Measurements from ENCODE around the gene CALY.

The CALY gene

DNA sequence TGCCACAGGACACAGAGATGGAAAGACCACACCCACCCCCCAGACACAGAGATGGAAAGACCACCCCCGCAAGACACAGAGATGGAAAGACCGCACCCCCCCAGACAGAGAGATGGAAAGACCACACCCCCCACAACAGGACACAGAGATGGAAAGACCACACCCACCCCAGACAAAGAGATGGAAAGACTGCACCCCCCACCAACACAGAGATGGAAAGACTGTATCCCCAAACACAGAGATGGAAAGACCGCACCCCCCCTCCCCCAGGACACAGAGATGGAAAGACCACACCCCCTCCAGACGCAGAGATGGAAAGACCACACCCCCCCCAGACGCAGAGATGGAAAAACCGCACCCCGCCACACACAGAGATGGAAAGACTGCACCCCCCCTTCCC, 20.0 kb downstream of the CALY start:
- H3K27me3 ChIP-seq (ENCODE audit: insufficient read depth, low read length) = no peaks in the 10 kb centered on the region
- H3K79me2 ChIP-seq (ENCODE audit: control insufficient read depth, insufficient read depth, low read length, unreplicated experiment) = no peaks in the 10 kb centered on the region

DNA sequence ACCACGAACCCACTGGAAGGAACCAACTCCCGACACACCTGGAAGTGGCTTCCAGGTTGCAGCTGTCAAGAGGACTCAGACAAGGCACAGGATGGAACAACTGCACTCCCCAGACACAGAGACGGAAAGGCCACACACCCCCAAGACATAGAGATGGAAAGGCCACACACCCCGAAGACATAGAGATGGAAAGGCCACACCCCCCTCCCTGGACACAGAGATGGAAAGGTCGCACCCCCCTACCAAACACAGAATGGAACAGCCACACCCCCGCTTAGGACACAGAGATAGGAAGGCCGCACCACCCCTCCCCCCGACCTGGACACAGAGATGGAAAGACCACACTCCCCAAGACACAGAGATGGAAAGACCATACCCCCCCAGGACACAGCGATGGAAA, 20.4 kb downstream of the CALY start:
- no peaks in the 10 kb centered on the region for H3K4me1 ChIP-seq (ENCODE audit: control insufficient read depth, insufficient read depth, low read length, unreplicated experiment)
- H3K27me3 ChIP-seq (ENCODE audit: insufficient read depth, low read length) = no peaks in the 10 kb centered on the region
- no peak overlapping the region for H3K4me3 ChIP-seq (ENCODE audit: low read depth, low read length)
- no peaks in the 10 kb centered on the region for H3K79me2 ChIP-seq (ENCODE audit: control insufficient read depth, insufficient read depth, low read length, unreplicated experiment)
- H2AFZ ChIP-seq (ENCODE audit: low read length, unreplicated experiment) = no peak overlapping the region
- no peaks in the 10 kb centered on the region for H3K36me3 ChIP-seq (ENCODE audit: insufficient read depth, low read length)
- H3K27ac ChIP-seq (ENCODE audit: low read depth, low read length) = no peak overlapping the region

More for the DNA sequence above, 20.0 kb downstream of the CALY start:
- Histone ChIP-seq H3K27ac (ENCODE audit: low read depth, low read length) (no peak overlapping the region), H3K4me3 (ENCODE audit: low read depth, low read length) (no peak overlapping the region), H3K4me1 (ENCODE audit: control insufficient read depth, insufficient read depth, low read length, unreplicated experiment) (no peaks in the 10 kb centered on the region), H2AFZ (ENCODE audit: low read length, unreplicated experiment) (no peak overlapping the region), H3K36me3 (ENCODE audit: insufficient read depth, low read length) (no peaks in the 10 kb centered on the region)

DNA sequence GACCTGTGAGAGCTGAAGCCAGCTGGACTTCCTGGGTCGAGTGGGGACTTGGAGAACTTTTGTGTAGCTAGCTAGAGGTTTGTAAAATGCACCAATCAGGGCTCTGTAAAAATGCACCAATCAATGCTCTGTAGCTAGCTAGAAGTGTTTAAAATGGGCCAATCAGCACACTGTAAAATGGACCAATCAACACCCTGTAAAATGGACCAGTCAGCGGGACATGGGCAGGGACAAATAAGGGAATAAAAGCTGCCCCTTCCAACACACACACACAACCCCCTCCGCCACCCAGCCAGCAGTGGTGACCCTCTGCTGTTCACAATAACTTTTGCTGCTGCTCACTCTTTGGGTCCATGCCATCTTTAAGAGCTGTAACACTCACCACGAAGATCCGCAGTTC, 20.8 kb downstream of the CALY start:
- Histone ChIP-seq H2AFZ (ENCODE audit: low read length, unreplicated experiment) (no peak overlapping the region), H3K36me3 (ENCODE audit: insufficient read depth, low read length) (no peaks in the 10 kb centered on the region), H3K79me2 (ENCODE audit: control insufficient read depth, insufficient read depth, low read length, unreplicated experiment) (no peaks in the 10 kb centered on the region), H3K27ac (ENCODE audit: low read depth, low read length) (no peak overlapping the region), H3K4me1 (ENCODE audit: control insufficient read depth, insufficient read depth, low read length, unreplicated experiment) (no peaks in the 10 kb centered on the region), H3K27me3 (ENCODE audit: insufficient read depth, low read length) (no peaks in the 10 kb centered on the region), H3K4me3 (ENCODE audit: low read depth, low read length) (no peak overlapping the region)

DNA sequence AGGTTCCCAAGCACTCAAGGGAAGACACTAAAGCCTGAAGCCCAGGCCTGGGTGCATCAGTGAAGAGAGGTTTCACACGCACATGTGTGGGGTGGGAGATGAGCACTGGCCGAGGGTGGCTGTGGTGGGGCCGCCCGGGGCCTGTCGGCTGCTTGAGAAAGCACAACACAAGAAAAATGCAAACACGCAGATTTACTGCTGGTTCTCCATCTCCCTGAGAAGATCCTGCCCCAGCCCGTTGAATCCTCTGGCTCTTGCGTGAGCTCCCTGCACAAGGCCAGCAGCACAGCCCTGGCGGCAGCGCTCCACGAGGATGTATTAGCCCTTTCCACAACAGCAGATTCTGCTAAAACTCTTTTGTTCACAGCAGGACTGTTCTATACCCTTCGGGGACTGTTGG, 21.8 kb downstream of the CALY start:
- Histone ChIP-seq H3K79me2 (ENCODE audit: control insufficient read depth, insufficient read depth, low read length, unreplicated experiment) (no peaks in the 10 kb centered on the region), H3K27me3 (ENCODE audit: insufficient read depth, low read length) (no peaks in the 10 kb centered on the region), H3K4me1 (ENCODE audit: control insufficient read depth, insufficient read depth, low read length, unreplicated experiment) (no peaks in the 10 kb centered on the region), H2AFZ (ENCODE audit: low read length, unreplicated experiment) (no peak overlapping the region), H3K4me3 (ENCODE audit: low read depth, low read length) (no peak overlapping the region), H3K36me3 (ENCODE audit: insufficient read depth, low read length) (peaks cover 3% of the 10 kb centered on the region; the same call in 1 of the 2 replicates), H3K27ac (ENCODE audit: low read depth, low read length) (no peak overlapping the region)

- H3K79me2 ChIP-seq (ENCODE audit: control insufficient read depth, insufficient read depth, low read length, unreplicated experiment) = peaks cover 2% of the 10 kb centered on the region
- H2AFZ ChIP-seq (ENCODE audit: low read length, unreplicated experiment) = no peak overlapping the region
- no peak overlapping the region for H3K27ac ChIP-seq (ENCODE audit: low read depth, low read length)
- H3K27me3 ChIP-seq (ENCODE audit: insufficient read depth, low read length) = no peaks in the 10 kb centered on the region
- H3K36me3 ChIP-seq (ENCODE audit: insufficient read depth, low read length) = peaks cover 3% of the 10 kb centered on the region; the same call in 1 of the 2 replicates
- H3K4me3 ChIP-seq (ENCODE audit: low read depth, low read length) = no peak overlapping the region
- H3K4me1 ChIP-seq (ENCODE audit: control insufficient read depth, insufficient read depth, low read length, unreplicated experiment) = no peaks in the 10 kb centered on the region
These were observed 23.5 kb downstream of the CALY start for GRCh38 chr10:133313192-133313591.

DNA sequence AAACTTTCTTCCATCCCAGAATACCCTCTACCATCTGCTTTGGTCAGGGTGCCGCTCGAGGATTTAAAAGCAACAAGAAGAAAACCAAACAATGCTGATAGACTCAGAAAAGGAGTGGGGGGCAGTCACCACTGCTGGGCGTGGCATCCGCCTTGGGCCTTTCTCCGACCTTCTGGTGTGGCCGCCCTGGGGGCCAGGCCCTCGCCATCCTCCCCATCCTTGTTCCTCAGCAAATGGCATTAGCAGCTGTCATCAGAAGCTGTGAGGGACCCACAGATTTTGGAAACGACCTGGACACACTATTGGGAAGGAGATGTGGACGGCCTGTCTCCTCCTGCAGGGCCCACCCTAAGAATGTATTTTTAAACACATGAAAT, 23.9 kb downstream of the CALY start:
- Histone ChIP-seq H2AFZ (ENCODE audit: low read length, unreplicated experiment) (no peak overlapping the region), H3K36me3 (ENCODE audit: insufficient read depth, low read length) (peaks cover 3% of the 10 kb centered on the region; the same call in 1 of the 2 replicates), H3K4me3 (ENCODE audit: low read depth, low read length) (no peak overlapping the region), H3K79me2 (ENCODE audit: control insufficient read depth, insufficient read depth, low read length, unreplicated experiment) (peaks cover 7% of the 10 kb centered on the region), H3K4me1 (ENCODE audit: control insufficient read depth, insufficient read depth, low read length, unreplicated experiment) (no peaks in the 10 kb centered on the region), H3K27me3 (ENCODE audit: insufficient read depth, low read length) (no peaks in the 10 kb centered on the region), H3K27ac (ENCODE audit: low read depth, low read length) (no peak overlapping the region)

DNA sequence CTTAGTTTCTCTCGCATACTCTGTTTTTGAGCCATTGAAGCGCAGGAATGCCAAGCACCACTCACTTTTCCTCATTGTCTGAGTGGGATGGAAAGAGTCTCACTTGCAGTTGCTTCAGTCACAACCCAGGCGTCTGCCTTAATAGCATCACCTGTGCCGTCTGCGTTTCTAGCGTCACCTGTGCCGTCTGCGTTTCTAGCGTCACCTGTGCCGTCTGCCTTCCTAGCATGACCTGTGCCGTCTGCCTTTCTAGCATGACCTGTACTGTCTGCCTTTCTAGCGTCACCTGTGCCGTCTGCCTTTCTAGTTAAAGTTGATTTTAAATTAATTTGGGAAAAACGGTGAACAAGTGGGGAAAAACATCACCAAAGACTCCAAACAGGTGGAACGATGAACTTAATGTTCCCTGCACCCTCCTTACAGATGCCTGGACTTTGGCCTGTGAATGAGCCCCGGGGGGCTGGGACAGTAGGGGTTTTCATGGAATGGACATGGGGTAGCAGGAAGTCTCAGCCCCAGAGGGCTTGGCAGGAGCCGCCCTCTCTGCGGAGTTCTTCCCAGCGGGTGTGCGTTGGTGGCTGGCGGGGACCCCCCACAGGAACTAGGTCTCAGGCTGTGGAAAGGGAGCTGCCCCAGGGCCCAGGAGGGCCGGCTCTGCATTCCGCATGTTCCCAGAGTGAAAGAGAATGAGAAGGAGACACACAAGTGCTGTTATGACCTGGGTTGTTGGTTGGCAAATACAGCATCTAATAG, 24.5 kb downstream of the CALY start:
- H2AFZ ChIP-seq (ENCODE audit: low read length, unreplicated experiment) = no peak overlapping the region
- peaks cover 12% of the 10 kb centered on the region for H3K79me2 ChIP-seq (ENCODE audit: control insufficient read depth, insufficient read depth, low read length, unreplicated experiment)
- no peak overlapping the region for H3K27ac ChIP-seq (ENCODE audit: low read depth, low read length)
- H3K36me3 ChIP-seq (ENCODE audit: insufficient read depth, low read length) = peaks cover 3% of the 10 kb centered on the region; the same call in 1 of the 2 replicates
- peaks cover 4% of the 10 kb centered on the region for H3K4me1 ChIP-seq (ENCODE audit: control insufficient read depth, insufficient read depth, low read length, unreplicated experiment)
- no peaks in the 10 kb centered on the region for H3K27me3 ChIP-seq (ENCODE audit: insufficient read depth, low read length)
- H3K4me3 ChIP-seq (ENCODE audit: low read depth, low read length) = no peak overlapping the region

- Histone ChIP-seq H3K79me2 (ENCODE audit: control insufficient read depth, insufficient read depth, low read length, unreplicated experiment) (peaks cover 18% of the 10 kb centered on the region), H3K27ac (ENCODE audit: low read depth, low read length) (no peak overlapping the region), H3K4me3 (ENCODE audit: low read depth, low read length) (no peak overlapping the region), H3K27me3 (ENCODE audit: insufficient read depth, low read length) (no peaks in the 10 kb centered on the region), H2AFZ (ENCODE audit: low read length, unreplicated experiment) (no peak overlapping the region), H3K4me1 (ENCODE audit: control insufficient read depth, insufficient read depth, low read length, unreplicated experiment) (peaks cover 6% of the 10 kb centered on the region), H3K36me3 (ENCODE audit: insufficient read depth, low read length) (peaks cover 3% of the 10 kb centered on the region; the same call in 1 of the 2 replicates)
These were observed 25.1 kb downstream of the CALY start for GRCh38 chr10:133311570-133311969.

DNA sequence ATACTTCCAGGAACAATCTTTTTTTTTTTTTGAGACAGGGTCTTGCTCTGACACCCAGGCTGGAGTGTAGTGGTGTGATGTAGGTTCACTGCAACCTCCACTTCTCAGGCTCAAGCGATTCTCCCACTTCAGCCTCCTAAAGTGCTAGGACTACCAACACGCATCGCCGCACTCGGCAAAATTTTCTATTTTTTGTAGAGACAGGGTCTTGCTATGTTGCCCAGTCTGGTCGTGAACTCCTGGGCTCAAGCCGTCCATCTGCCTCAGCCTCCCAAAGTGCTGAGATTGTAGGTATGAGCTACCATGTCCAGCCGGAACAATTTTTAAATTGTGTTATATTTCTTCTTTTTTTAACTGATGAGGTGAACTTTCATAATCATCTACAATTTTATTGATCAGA, 25.9 kb downstream of the CALY start:
- H3K4me1 ChIP-seq (ENCODE audit: control insufficient read depth, insufficient read depth, low read length, unreplicated experiment) = peaks cover 6% of the 10 kb centered on the region
- peaks cover 3% of the 10 kb centered on the region; the same call in 1 of the 2 replicates for H3K36me3 ChIP-seq (ENCODE audit: insufficient read depth, low read length)

DNA sequence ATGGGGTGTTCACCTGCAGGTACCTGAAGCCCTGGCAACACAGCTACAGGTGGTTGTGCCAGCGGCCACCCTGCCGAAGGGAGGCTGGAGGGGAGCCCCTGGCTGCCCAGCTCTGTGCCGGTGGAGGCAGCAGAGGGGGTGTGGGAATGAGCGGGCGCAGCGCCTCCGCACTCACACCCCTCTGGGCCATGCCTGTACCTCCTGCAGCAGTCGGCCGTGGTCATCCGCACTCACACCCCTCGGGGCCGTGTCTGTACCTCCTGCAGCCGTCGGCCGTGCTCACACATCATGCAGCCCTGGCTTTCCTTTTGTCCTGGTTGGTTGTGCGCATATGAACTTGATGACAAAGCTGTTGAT, 26.3 kb downstream of the CALY start:
- Histone ChIP-seq H3K27ac (ENCODE audit: low read depth, low read length) (no peak overlapping the region), H2AFZ (ENCODE audit: low read length, unreplicated experiment) (no peak overlapping the region), H3K36me3 (ENCODE audit: insufficient read depth, low read length) (peaks cover 3% of the 10 kb centered on the region; the same call in 1 of the 2 replicates), H3K27me3 (ENCODE audit: insufficient read depth, low read length) (no peaks in the 10 kb centered on the region), H3K4me1 (ENCODE audit: control insufficient read depth, insufficient read depth, low read length, unreplicated experiment) (peaks cover 6% of the 10 kb centered on the region), H3K4me3 (ENCODE audit: low read depth, low read length) (no peak overlapping the region), H3K79me2 (ENCODE audit: control insufficient read depth, insufficient read depth, low read length, unreplicated experiment) (peaks cover 27% of the 10 kb centered on the region)

More for the DNA sequence above, 25.9 kb downstream of the CALY start:
- H3K27ac ChIP-seq (ENCODE audit: low read depth, low read length) = no peak overlapping the region
- no peak overlapping the region for H2AFZ ChIP-seq (ENCODE audit: low read length, unreplicated experiment)
- H3K27me3 ChIP-seq (ENCODE audit: insufficient read depth, low read length) = no peaks in the 10 kb centered on the region
- H3K4me3 ChIP-seq (ENCODE audit: low read depth, low read length) = no peak overlapping the region
- peaks cover 23% of the 10 kb centered on the region for H3K79me2 ChIP-seq (ENCODE audit: control insufficient read depth, insufficient read depth, low read length, unreplicated experiment)

DNA sequence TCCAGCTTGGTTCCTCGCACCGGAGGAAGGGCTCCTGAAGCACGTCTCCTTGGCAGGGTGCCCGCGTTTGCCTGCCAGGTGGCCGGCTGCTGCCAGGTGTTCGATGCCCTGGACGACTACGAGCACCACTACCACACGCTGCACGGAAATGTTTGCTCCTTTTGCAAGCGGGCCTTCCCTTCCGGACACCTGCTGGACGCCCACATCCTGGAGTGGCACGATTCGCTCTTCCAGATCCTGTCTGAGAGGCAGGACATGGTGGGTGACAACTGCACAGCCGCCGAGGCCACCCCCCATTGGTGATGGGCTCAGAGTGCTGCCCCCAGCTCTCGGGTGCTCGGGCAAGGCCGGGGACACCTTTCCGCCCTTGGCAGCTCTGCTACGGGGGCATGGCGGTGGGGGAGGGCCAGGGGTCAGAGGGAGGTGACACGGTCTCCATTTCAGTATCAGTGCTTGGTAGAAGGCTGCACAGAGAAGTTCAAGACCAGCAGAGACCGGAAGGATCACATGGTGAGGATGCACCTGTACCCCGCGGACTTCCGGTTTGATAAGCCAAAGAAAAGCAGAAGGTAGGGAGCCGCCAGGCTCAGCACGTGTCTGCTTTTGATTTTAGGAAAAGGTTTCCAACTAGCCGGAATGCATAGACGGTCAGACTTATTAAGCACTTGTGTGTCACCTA, 26.8 kb downstream of the CALY start:
- Histone ChIP-seq H3K27me3 (ENCODE audit: insufficient read depth, low read length) (no peaks in the 10 kb centered on the region), H3K4me3 (ENCODE audit: low read depth, low read length) (no peak overlapping the region), H3K79me2 (ENCODE audit: control insufficient read depth, insufficient read depth, low read length, unreplicated experiment) (peaks cover 27% of the 10 kb centered on the region), H2AFZ (ENCODE audit: low read length, unreplicated experiment) (no peak overlapping the region), H3K4me1 (ENCODE audit: control insufficient read depth, insufficient read depth, low read length, unreplicated experiment) (peaks cover 6% of the 10 kb centered on the region), H3K36me3 (ENCODE audit: insufficient read depth, low read length) (peaks cover 3% of the 10 kb centered on the region; the same call in 1 of the 2 replicates), H3K27ac (ENCODE audit: low read depth, low read length) (no peak overlapping the region)

Data from ACC112 (cell line).